ENCODE measurements around the gene RNF175.

DNA sequence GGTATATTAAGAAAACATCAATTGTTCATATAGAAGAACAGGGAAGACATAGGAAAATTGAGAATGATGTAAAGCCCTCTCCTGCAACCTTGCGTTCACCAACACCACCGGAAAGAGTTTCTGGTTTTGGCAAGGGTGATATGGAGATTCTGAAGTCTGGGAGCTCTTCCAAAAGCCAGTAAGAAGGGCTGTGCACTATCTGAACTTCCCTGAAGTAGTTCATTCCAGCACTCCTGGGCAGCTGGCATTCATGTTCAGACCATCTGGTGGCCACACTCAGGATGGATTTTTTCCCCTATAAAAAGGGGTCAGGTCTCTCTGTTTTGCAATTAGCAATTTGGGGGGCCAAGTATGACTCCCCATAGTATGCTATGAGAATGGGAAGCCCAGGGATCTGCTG, 91.2 kb downstream of the RNF175 start:
- TF ChIP-seq SP1 (CRISPR knock-in tag; conservative IDR thresholded peaks at IDR 0.05) (no peak), FOXK1 (CRISPR knock-in tag; IDR thresholded peaks at IDR 0.05) (no peak), CTCF (IDR thresholded peaks at IDR 0.05) (no peak), FOXJ3 (CRISPR knock-in tag; IDR thresholded peaks at IDR 0.05; ENCODE audit: borderline replicate concordance) (no peak), NR1H2 (CRISPR knock-in tag; IDR thresholded peaks at IDR 0.05) (no peak), ZBTB21 (CRISPR knock-in tag; IDR thresholded peaks at IDR 0.05; ENCODE audit: borderline replicate concordance) (no peak), USF2 (CRISPR knock-in tag; IDR thresholded peaks at IDR 0.05) (no peak), NR2C2 (CRISPR knock-in tag; IDR thresholded peaks at IDR 0.05) (no peak), TP53 (CRISPR knock-in tag; IDR thresholded peaks at IDR 0.05) (no peak), ZNF396 (CRISPR knock-in tag; IDR thresholded peaks at IDR 0.05; ENCODE audit: borderline replicate concordance) (no peak), ZNF138 (CRISPR knock-in tag; conservative IDR thresholded peaks at IDR 0.05) (no peak)
- TF ChIP-seq, protein P1, sequence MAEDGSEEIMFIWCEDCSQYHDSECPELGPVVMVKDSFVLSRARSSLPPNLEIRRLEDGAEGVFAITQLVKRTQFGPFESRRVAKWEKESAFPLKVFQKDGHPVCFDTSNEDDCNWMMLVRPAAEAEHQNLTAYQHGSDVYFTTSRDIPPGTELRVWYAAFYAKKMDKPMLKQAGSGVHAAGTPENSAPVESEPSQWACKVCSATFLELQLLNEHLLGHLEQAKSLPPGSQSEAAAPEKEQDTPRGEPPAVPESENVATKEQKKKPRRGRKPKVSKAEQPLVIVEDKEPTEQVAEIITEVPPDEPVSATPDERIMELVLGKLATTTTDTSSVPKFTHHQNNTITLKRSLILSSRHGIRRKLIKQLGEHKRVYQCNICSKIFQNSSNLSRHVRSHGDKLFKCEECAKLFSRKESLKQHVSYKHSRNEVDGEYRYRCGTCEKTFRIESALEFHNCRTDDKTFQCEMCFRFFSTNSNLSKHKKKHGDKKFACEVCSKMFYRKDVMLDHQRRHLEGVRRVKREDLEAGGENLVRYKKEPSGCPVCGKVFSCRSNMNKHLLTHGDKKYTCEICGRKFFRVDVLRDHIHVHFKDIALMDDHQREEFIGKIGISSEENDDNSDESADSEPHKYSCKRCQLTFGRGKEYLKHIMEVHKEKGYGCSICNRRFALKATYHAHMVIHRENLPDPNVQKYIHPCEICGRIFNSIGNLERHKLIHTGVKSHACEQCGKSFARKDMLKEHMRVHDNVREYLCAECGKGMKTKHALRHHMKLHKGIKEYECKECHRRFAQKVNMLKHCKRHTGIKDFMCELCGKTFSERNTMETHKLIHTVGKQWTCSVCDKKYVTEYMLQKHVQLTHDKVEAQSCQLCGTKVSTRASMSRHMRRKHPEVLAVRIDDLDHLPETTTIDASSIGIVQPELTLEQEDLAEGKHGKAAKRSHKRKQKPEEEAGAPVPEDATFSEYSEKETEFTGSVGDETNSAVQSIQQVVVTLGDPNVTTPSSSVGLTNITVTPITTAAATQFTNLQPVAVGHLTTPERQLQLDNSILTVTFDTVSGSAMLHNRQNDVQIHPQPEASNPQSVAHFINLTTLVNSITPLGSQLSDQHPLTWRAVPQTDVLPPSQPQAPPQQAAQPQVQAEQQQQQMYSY (CRISPR knock-in tag; IDR thresholded peaks at IDR 0.05), result no peak
- TF ChIP-seq, protein P2, sequence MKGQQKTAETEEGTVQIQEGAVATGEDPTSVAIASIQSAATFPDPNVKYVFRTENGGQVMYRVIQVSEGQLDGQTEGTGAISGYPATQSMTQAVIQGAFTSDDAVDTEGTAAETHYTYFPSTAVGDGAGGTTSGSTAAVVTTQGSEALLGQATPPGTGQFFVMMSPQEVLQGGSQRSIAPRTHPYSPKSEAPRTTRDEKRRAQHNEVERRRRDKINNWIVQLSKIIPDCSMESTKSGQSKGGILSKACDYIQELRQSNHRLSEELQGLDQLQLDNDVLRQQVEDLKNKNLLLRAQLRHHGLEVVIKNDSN (CRISPR knock-in tag; IDR thresholded peaks at IDR 0.05), result no peak
- TF ChIP-seq, protein P3, sequence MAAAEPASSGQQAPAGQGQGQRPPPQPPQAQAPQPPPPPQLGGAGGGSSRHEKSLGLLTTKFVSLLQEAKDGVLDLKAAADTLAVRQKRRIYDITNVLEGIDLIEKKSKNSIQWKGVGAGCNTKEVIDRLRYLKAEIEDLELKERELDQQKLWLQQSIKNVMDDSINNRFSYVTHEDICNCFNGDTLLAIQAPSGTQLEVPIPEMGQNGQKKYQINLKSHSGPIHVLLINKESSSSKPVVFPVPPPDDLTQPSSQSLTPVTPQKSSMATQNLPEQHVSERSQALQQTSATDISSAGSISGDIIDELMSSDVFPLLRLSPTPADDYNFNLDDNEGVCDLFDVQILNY (CRISPR knock-in tag; IDR thresholded peaks at IDR 0.05), result no peak
